ENCODE measurements around the gene SH3YL1.

The SH3YL1 gene

DNA sequence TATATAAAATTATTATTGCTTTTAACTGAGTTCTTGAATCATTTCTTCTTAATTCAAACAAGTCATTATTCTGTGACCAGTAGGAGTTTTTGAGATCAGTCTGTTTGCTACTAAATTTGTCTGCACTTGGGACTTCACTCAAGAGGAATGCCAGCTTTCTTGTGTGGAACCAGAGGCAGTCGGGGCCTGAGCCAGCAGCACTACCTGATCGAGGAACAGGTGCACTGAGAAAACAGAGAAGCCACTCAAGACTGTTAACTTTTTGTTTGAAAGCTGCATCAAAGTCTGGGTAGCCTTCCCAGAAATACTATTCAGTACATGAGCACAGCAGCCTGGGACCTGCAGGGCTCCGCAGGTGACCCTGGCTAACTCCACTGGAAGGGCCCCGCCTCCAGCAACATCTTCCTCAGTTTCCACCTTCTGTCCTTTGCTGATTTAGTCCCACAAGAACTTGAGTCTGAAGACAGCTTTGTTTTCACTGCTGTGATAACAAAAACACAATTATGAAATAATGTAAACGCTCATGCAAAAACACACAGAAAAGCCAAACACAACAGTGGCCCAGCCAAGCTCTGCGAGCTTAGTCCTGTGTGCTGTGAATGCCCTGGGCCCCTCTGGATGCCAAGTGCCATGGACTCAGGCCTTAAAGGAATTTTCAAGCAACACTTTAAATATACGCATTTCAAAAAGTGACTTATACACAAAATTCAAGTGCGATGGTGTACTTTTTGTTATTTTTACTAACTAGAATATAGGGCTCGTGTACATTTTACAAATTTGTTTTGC lies 62.0 kb downstream of the SH3YL1 start:
- no peak overlapping the region for H3K4me3 ChIP-seq
- H3K27ac ChIP-seq: no peak overlapping the region
- no peak for DNase-seq (ENCODE audit: low read depth, low spot score)
- no peaks in the 10 kb centered on the region for H3K36me3 ChIP-seq (ENCODE audit: insufficient read depth, low read length)
- no peak for TF ChIP-seq EZH2 (IDR thresholded peaks at IDR 0.05)
- TF ChIP-seq POLR2AphosphoS5 (IDR thresholded peaks at IDR 0.05; ENCODE audit: borderline replicate concordance, low read depth, low read length): no peak
- no peak for TF ChIP-seq FOXP2 (optimal IDR thresholded peaks at IDR 0.05; ENCODE audit: control extremely low read depth, extremely low read length, insufficient read depth)
- H3K9me3 ChIP-seq (ENCODE audit: low read depth, low read length): no peaks in the 10 kb centered on the region
- no peak overlapping the region for H3K9ac ChIP-seq (ENCODE audit: insufficient read length)

DNA sequence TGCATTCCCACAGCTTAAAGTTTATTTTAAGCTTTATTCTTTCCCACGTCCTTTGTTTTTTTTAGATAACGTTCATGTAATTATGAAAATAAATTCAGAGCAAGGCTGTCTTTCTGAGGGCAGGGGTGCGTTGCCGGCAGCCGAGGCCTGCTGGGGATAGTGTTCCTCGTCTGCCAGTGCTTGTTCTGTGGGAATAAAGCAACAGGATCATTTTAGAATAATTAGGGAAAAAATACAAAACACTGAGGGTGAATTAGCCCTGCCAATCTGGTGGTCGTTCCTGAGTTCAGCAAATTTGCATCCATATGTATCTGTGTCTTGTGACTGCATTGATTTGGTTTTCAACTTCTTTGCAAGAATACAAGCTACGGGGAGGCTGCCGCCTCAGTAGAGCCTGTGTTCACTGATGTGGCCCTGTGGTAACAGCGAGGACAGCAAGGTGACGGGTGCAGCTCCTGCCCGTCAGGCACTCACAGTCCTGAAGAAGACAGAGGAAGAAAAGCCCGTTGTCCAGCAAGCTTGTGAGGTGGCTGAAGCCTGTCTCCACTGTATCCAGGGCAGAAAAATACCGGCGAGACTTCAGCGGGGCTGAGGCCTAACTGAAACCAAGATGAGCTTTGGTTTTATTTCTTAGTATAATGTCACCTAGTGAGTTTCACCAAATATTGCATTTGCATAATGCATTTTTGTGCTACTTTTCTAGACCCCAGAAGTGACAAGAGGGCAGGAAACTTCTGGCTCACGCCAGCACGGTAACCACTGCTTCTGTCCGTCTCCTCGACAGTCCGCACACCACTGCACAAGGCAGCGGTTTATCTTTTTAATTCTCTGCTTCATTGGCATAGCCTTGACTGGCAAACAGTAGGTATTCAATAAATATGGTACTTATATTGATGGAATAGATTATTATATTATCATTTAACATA lies 64.5 kb downstream of the SH3YL1 start:
- Histone ChIP-seq H3K4me3 (no peak overlapping the region), H3K27ac (no peak overlapping the region), H3K9ac (ENCODE audit: insufficient read length) (no peak overlapping the region), H3K36me3 (ENCODE audit: insufficient read depth, low read length) (no peaks in the 10 kb centered on the region), H3K9me3 (ENCODE audit: low read depth, low read length) (no peaks in the 10 kb centered on the region)
- DNase-seq (ENCODE audit: low read depth, low spot score): no peak
- no peak for TF ChIP-seq EZH2 (IDR thresholded peaks at IDR 0.05)
- no peak for TF ChIP-seq FOXP2 (optimal IDR thresholded peaks at IDR 0.05; ENCODE audit: control extremely low read depth, extremely low read length, insufficient read depth)
- TF ChIP-seq POLR2AphosphoS5 (IDR thresholded peaks at IDR 0.05; ENCODE audit: borderline replicate concordance, low read depth, low read length): no peak

DNA sequence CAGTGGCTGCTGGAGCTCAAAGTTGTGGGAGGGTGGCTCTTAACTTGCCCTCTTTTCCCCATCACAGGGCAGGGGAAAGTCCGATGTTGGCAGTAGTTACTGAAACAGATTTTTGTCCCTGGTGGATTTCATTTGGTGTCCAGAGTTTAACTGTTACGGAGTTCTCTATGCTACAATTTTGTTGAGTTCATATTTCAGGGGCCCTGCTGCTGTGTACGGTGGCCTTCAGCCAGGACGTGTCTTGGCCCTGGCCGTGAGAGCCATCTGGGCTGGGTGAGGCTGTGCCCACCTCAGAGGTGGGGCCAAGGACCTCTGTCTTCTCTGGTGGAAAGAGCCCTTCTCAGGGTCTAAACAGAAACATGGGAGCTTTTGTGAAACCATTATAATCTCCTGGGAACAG lies 67.4 kb downstream of the SH3YL1 start:
- DNase-seq (ENCODE audit: low read depth, low spot score): no peak
- Histone ChIP-seq H3K9me3 (ENCODE audit: low read depth, low read length) (no peaks in the 10 kb centered on the region), H3K4me3 (no peak overlapping the region), H3K36me3 (ENCODE audit: insufficient read depth, low read length) (no peaks in the 10 kb centered on the region), H3K9ac (ENCODE audit: insufficient read length) (no peak overlapping the region), H3K27ac (no peak overlapping the region)
- TF ChIP-seq POLR2AphosphoS5 (IDR thresholded peaks at IDR 0.05; ENCODE audit: borderline replicate concordance, low read depth, low read length) (no peak), EZH2 (IDR thresholded peaks at IDR 0.05) (no peak), FOXP2 (optimal IDR thresholded peaks at IDR 0.05; ENCODE audit: control extremely low read depth, extremely low read length, insufficient read depth) (no peak)

DNA sequence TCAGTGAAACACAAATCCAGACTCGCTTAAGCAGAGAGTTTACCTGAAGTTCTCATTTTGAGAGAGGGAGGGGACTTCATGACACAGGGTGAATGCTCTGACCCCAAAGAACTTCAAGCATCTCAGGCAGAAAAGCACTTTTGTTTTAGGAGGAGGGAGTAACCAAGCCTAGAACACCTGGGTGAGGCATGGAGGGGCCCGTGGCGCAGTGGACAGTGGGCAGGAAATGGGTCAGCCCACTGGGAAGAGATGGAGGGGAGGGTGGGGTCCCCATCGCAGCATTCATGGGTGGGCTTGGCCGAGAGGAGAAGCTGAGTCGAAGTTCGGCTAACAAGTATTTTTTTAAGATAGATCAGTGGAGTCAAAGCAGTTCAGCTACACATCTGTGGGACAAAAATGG lies 67.9 kb downstream of the SH3YL1 start:
- H3K4me3 ChIP-seq: no peak overlapping the region
- H3K27ac ChIP-seq: no peak overlapping the region
- no peaks in the 10 kb centered on the region for H3K36me3 ChIP-seq (ENCODE audit: insufficient read depth, low read length)
- no peaks in the 10 kb centered on the region for H3K9me3 ChIP-seq (ENCODE audit: low read depth, low read length)
- no peak for DNase-seq (ENCODE audit: low read depth, low spot score)
- no peak for TF ChIP-seq EZH2 (IDR thresholded peaks at IDR 0.05)
- TF ChIP-seq FOXP2 (optimal IDR thresholded peaks at IDR 0.05; ENCODE audit: control extremely low read depth, extremely low read length, insufficient read depth): no peak
- TF ChIP-seq POLR2AphosphoS5 (IDR thresholded peaks at IDR 0.05; ENCODE audit: borderline replicate concordance, low read depth, low read length): no peak
- H3K9ac ChIP-seq (ENCODE audit: insufficient read length): no peak overlapping the region

- TF ChIP-seq POLR2AphosphoS5 (IDR thresholded peaks at IDR 0.05; ENCODE audit: borderline replicate concordance, low read depth, low read length) (no peak), FOXP2 (optimal IDR thresholded peaks at IDR 0.05; ENCODE audit: control extremely low read depth, extremely low read length, insufficient read depth) (no peak), EZH2 (IDR thresholded peaks at IDR 0.05) (no peak)
- H3K9me3 ChIP-seq (ENCODE audit: low read depth, low read length): no peaks in the 10 kb centered on the region
- DNase-seq (ENCODE audit: low read depth, low spot score): no peak
- no peak overlapping the region for H3K9ac ChIP-seq (ENCODE audit: insufficient read length)
- no peak overlapping the region for H3K27ac ChIP-seq
- no peak overlapping the region for H3K4me3 ChIP-seq
- no peaks in the 10 kb centered on the region for H3K36me3 ChIP-seq (ENCODE audit: insufficient read depth, low read length)
Observed at GRCh38 chr2:193141-193671, 70.6 kb downstream of the SH3YL1 start.

GRCh38 chr2:191311-192190 lies 72.3 kb downstream of the SH3YL1 start:
- H3K36me3 ChIP-seq (ENCODE audit: insufficient read depth, low read length): no peaks in the 10 kb centered on the region
- no peak for TF ChIP-seq FOXP2 (optimal IDR thresholded peaks at IDR 0.05; ENCODE audit: control extremely low read depth, extremely low read length, insufficient read depth)
- no peak for TF ChIP-seq POLR2AphosphoS5 (IDR thresholded peaks at IDR 0.05; ENCODE audit: borderline replicate concordance, low read depth, low read length)
- no peak for TF ChIP-seq EZH2 (IDR thresholded peaks at IDR 0.05)
- no peak overlapping the region for H3K4me3 ChIP-seq
- H3K27ac ChIP-seq: no peak overlapping the region
- no peak overlapping the region for H3K9ac ChIP-seq (ENCODE audit: insufficient read length)
- H3K9me3 ChIP-seq (ENCODE audit: low read depth, low read length): no peaks in the 10 kb centered on the region
- DNase-seq (ENCODE audit: low read depth, low spot score): no peak

- Histone ChIP-seq H3K9me3 (ENCODE audit: low read depth, low read length) (no peaks in the 10 kb centered on the region; the same call in 1 of the 2 replicates), H3K27ac (no peak overlapping the region), H3K36me3 (ENCODE audit: insufficient read depth, low read length) (no peaks in the 10 kb centered on the region), H3K4me3 (no peak overlapping the region), H3K9ac (ENCODE audit: insufficient read length) (no peak overlapping the region)
- no peak for TF ChIP-seq EZH2 (IDR thresholded peaks at IDR 0.05)
- TF ChIP-seq POLR2AphosphoS5 (IDR thresholded peaks at IDR 0.05; ENCODE audit: borderline replicate concordance, low read depth, low read length): no peak
- TF ChIP-seq FOXP2 (optimal IDR thresholded peaks at IDR 0.05; ENCODE audit: control extremely low read depth, extremely low read length, insufficient read depth): no peak
- no peak for DNase-seq (ENCODE audit: low read depth, low spot score)
Observed at GRCh38 chr2:187825-188224, 76.0 kb downstream of the SH3YL1 start.
